ENCODE measurements around the gene CUL2.
"Not testable (repeated sequence)": the region's sequence is repeated elsewhere in the genome, so short reads cannot be mapped to it uniquely, and the experiment has no call there.

The CUL2 gene

GRCh38 chr10:35079265-35079664, 10.9 kb downstream of the CUL2 start:
- no peak for DNase-seq

DNA sequence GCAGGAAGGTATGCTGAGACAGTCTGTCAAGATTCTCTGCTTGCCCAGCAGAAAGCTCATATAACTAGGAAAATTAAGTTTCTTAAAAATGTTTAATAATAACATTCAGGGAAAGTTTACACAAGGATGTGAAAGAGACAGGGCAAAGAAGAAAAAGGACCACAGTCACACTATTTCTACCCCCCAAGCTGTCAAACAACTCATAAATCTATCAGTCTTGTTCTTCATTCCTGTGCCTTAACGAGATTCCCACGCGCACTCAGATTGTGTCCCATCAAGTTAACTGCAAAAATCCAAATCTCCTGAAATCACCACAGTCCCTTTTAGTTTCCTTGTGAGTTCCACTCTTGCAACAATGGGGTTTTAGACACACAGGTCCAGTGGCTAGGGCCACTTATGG, 14.9 kb downstream of the CUL2 start:
- DNase-seq: no peak

DNA sequence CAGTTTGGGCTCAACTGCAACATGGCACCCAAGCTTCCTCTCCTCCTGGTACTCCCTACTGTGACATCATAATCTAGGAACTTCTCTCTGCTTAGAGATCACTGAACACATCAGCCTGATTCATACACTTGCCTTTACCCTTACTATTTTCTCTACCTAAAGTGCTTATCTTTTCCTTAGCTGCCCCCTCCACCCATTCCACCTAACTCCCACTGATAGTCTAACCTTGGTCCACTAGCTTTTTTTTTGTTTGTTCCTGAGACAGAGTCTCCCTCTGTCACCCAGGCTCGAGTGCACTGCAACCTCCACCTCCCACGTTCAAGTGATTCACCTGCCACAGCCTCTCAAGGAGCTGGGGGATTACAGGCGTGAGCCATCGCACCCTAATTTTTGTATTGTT, 15.9 kb downstream of the CUL2 start:
- DNase-seq: no peak

DNA sequence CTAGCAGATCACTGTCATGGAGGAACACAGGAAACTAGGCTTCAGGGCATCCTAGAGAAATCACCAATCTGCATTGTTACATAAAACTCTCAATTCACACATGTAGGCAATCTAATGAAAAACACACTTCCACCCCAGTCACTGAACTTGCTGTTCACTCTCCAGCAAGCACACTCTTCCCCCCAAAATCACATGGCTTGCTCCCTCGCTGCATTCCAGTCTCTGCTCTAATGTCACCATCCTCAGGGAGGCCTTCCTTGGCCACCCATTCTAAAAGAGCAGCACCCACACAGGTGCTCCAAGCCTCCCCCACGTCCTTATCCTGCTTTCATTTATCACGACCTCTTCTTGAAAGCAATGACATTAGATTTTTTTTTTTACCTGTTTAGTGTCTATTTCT, 19.6 kb downstream of the CUL2 start:
- no peak for DNase-seq

- DNase-seq: no peak
Observed at GRCh38 chr10:35063837-35064454, 26.2 kb downstream of the CUL2 start.

DNA sequence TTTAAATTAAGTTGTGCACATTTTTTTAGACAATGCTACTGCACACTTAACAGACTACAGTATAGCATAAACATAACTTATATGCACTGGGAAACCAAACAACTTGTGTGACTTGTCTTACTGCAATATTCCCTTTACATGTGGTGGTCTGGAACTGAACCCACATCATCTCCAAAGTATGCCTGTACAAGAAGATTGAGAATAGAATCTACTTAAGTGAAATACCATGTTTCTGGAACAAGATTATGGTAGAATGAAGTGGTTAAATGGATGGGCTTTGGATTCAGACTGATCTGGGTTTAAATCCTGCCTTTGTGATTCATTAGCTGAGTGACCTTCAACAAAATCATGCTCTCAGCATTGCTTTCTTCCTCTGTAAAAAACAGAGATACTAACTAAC, 30.7 kb downstream of the CUL2 start:
- DNase-seq: no peak

DNA sequence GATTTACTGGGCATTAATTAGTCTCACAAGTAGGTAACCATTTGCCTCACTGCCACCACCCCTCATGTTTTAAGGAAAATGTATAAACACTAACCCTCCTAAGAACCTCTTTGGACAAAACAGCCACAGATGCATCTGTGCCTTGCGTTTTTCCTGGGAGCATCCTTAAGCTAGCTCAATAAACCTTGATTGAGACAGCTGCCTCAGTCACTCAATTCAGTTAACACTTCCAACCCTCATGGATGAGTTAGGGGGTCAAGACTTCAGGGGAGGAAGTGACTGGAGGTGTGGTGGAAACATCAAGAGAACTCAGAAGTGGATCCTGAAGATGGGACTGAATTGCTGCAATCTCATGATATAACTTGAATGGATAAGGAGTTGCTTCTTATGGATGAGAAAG, 31.5 kb downstream of the CUL2 start:
- DNase-seq: no peak

- no peak for DNase-seq
Observed at GRCh38 chr10:35058134-35058533, 32.0 kb downstream of the CUL2 start.

- DNase-seq: no peak
Observed at GRCh38 chr10:35056686-35057085, 33.5 kb downstream of the CUL2 start.

- DNase-seq: no peak
Observed at GRCh38 chr10:35056133-35056532, 34.0 kb downstream of the CUL2 start.

- no peak for DNase-seq
Observed at GRCh38 chr10:35050568-35050967, 39.6 kb downstream of the CUL2 start.

GRCh38 chr10:35046074-35046473, 44.1 kb downstream of the CUL2 start:
- DNase-seq: no peak

DNA sequence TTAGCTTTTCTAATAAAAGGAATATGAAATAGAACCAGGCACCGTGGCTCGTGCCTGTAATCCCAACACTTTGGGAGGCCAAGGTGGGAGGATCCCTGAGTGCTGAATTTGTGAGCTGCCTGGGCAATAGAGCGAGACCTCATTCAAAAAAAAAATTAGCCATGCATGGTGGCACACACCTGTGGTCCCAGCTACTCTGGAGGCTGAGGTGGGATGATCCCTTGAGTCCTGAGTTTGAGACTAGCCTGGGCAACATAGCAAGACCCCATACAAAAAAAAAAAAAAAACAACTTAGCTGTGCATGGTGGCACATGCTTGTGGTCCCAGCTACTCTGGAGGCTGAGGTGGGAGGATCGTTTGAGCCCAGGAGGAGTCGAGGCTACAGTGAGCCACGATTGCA, 44.9 kb downstream of the CUL2 start:
- DNase-seq: not testable (repeated sequence)

DNA sequence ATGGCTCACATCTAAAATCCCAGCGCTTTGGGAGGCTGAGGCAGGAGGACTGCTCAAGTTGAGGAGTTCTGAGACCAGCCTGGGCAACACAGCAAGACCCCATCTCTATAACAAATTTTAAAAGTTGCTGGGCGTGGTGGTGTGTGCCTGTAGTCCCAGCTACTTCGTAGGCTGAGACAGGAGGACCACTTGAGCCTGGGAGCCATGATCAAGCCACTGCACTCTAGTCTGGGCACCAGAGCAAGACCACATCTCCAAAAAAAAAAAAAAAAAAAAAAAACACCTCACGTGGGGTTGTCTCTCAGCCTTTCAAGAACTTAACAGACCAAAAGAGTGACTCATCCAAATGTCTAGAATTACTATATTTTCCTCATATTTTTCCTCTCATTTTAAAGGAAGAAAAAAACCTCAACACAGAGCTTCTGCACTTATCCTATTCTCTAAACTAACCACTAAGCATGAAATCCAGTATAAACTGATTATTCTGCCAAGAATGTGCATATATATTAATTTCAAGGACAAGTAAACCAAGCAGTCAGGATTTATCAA, 46.3 kb downstream of the CUL2 start:
- DNase-seq: no peak

DNA sequence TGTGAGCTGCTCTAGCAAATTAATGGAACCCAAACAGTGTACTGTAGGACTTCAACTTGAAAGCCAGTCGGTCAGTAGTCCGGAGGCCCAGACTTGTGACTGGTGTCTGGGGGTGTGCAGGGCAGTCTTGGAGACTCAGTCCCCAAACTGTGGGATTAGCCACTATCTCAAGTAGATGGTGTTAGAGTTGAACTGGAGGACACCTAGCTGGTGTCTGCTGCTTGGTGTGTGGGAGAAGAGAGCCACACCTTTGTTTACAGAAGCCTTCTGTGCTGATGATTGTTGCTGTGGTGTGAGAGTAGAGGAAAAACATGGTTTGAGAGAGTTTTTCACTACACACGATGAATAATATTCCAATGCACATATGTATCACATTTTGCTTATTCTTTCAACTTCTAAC, 47.4 kb downstream of the CUL2 start:
- no peak for DNase-seq

GRCh38 chr10:35041502-35041879, 48.6 kb downstream of the CUL2 start:
- no peak for DNase-seq

DNA sequence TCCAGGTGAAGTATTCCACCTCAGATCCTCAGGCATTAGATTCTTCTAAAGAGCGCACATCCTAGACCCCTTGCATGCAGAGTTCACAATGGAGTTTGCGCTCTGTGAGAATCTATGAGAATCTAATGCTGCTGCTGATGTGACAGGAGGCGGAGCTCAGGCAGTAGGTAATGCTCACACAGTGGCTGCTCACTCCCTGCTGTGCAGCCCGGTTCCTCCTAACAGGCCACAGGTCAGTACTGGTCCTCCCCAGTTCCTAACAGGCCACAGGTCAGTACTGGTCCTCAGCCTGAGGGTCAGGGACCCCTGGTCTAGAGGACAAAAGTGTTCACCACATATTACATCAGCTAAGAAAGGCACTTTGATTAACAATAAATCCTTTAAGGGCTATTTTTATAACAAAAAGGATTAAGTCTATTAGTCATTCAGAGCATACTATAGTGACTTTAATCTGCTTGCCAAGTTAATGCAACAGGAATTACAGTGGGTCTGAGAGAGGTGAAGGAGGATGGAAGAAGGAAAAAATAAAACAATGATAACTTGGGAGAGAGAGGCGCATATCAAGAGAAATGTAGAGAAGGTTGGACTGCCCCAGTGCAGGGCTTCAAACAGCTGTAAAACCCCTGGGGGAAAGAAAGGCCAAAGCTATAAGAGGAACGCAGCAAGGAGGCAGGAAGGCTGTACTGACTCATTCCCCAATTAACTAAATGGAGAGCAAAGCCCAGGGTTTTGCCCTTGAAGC, 49.2 kb downstream of the CUL2 start:
- no peak for DNase-seq

DNA sequence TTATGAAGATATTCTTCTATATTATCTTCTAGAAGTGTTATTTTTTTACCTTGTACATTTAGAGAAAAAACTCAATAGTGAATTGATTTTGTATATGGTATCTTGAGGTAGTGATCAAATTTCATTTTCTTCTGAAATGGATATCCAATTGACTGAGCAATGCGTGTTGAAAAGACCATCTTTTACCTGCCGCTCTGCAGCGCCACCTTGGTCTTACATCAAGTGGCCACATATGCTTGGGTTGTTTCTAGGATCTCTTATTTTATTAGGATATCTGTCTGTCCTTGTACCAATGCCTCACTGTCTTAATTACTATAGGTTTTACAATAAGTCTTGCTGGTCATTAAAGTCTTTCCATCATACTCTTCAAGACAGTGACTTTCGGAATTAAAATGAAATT, 53.0 kb downstream of the CUL2 start:
- no peak for DNase-seq

GRCh38 chr10:35035606-35036005, 54.5 kb downstream of the CUL2 start:
- no peak for DNase-seq

DNA sequence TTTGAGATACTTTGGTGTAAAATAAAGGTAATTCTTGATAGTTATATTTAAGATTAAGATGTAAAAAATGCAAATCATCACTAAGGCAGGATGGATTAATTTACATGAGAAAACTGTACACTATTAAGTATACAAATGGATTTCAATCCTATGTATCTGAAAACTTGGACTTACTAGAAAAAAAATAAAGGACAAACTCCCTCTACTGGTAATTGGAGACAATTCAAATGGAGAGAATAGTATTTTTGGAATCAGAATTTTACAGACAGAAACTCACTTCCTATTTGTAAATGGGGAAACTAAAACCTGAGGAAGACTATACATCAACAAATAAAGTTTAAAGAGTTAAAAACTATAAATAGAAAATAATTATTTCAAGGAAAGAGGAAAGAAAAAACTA, 62.6 kb downstream of the CUL2 start:
- no peak for DNase-seq

DNA sequence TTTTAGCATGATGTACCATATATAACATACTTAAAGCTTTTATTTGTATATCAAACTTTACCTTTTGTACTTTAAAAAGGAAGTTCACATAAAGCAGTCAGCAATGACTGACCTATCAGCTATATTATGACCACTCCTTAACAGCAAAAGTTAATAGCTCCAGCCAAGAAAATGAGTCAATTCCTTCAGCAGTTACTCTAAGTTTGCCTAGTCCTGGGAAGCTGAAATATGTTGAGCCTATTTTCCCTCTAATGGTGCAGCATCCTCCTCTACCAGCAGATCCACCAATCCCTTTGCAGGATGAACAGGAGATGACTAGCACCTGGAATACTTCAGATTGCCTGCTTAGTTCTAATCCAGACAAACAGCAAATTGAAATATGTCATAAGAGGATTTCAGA, 64.2 kb downstream of the CUL2 start:
- DNase-seq: no peak

DNA sequence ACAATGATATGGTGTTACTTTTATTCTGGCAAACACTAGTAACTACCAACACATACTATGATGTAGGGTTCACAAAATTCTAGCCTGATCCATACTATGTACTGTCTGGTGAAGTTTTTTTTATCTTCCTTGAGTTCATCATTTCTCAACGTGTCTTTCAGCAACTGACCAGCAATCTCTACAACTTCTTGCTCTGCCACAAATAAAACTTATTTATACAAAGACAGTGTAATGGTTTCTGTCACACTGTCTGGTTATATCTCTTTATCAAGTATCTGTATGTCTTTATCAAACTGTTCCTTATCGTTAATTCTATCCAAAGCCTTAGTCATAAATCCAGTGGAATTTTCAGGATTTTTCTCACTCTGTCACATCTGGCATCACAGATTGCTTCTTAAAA, 69.7 kb downstream of the CUL2 start:
- DNase-seq: no peak

GRCh38 chr10:35019041-35020024, 70.8 kb downstream of the CUL2 start:
- DNase-seq: no peak

DNA sequence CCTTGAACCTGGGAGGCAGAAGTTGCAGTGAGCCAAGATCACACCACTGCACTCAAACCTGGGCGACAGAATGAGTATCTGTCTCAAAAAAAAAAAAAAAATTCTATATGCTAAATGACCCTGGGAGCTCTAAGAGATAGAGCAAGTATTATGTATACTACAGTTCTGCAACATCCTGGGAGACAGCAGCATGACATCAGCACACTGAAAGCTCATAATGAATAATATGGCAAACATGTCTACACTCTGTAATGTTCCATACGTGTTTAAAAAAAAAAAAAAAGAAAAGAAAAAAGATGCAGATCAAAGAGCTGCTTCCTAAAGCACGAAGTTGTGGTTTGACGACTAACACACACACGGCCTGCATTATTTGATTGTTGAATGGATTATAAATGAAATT, 72.5 kb downstream of the CUL2 start:
- no peak for DNase-seq

All from activated gamma-delta T cell treated with Interleukin-2 at 50 U/mL for 16 hours (primary cell).